Loucy (cell line): Measurements from ENCODE around the gene UQCR11.

Source experiments
- H2AFZ ChIP-seq: fragments of 200-600 bp; sonication (generic); 2 replicates; pipeline ENCODE4 v1.6.0; 2016; ENCODE audit warnings: antibody characterized with exemption, mild to moderate bottlenecking, low read length, moderate library complexity
- H3F3A ChIP-seq: fragments of 200-600 bp; 2 replicates; pipeline ENCODE4 v1.6.0; 2016; ENCODE audit warnings: antibody characterized with exemption, low read depth, mild to moderate bottlenecking
- H3K27me3 ChIP-seq: fragments of 200-600 bp; sonication (generic); 2 replicates; pipeline ENCODE4 v1.6.1; 2014; ENCODE audit warnings: low read length, mild to moderate bottlenecking; ENCODE audit not compliant: insufficient read depth, poor library complexity, severe bottlenecking
- H3K36me3 ChIP-seq: fragments of 200-600 bp; sonication (generic); 2 replicates; pipeline ENCODE4 v1.6.1; 2016; ENCODE audit warnings: low read length; ENCODE audit not compliant: insufficient read depth
- H3K4me1 ChIP-seq: fragments of 200-600 bp; sonication (generic); 2 replicates; pipeline ENCODE4 v1.5.1; 2014; ENCODE audit warnings: low read length, mild to moderate bottlenecking; ENCODE audit not compliant: insufficient read depth, poor library complexity, severe bottlenecking
- H3K4me2 ChIP-seq: fragments of 200-600 bp; sonication (generic); 2 replicates; pipeline ENCODE4 v1.6.0; 2014; ENCODE audit warnings: antibody characterized with exemption, low read length, low read depth, mild to moderate bottlenecking; ENCODE audit not compliant: poor library complexity, severe bottlenecking
- H3K4me3 ChIP-seq: fragments of 200-600 bp; sonication (generic); 2 replicates; pipeline ENCODE4 v1.5.1; 2014; ENCODE audit warnings: low read length, mild to moderate bottlenecking, mixed read lengths; ENCODE audit not compliant: poor library complexity, severe bottlenecking
- H3K79me2 ChIP-seq: fragments of 200-600 bp; sonication (generic); 2 replicates; pipeline ENCODE4 v1.6.1; 2014; ENCODE audit warnings: low read length; ENCODE audit not compliant: insufficient read depth
- H3K9ac ChIP-seq: fragments of 200-600 bp; sonication (generic); 2 replicates; pipeline ENCODE4 v1.6.0; 2014; ENCODE audit warnings: mild to moderate bottlenecking, low read depth, low read length, moderate library complexity; ENCODE audit not compliant: poor library complexity, severe bottlenecking
- H3K9me2 ChIP-seq: fragments of 200-600 bp; sonication (generic); replicated peaks from 2 replicates; pipeline ENCODE4 v1.6.1; 2016; ENCODE audit warnings: low read depth, low read length, mixed read lengths
- H3K9me3 ChIP-seq: fragments of 200-600 bp; sonication (generic); 2 replicates; pipeline ENCODE4 v1.6.1; 2014; ENCODE audit warnings: mild to moderate bottlenecking, antibody characterized with exemption, low read length, low read depth; ENCODE audit not compliant: insufficient read depth
- H4K20me1 ChIP-seq: fragments of 200-600 bp; sonication (generic); 2 replicates; pipeline ENCODE4 v1.6.0; 2014; ENCODE audit warnings: antibody characterized with exemption, low read length, mild to moderate bottlenecking; ENCODE audit not compliant: insufficient read depth, poor library complexity, severe bottlenecking
- CTCF ChIP-seq: fragments of 200-600 bp; sonication (generic); conservative IDR thresholded peaks from 2 replicates; pipeline ENCODE4 v1.5.1; 2014; ENCODE audit warnings: mild to moderate bottlenecking, antibody characterized with exemption, low read length
- EZH2phosphoT487 ChIP-seq: fragments of 200-600 bp; IDR thresholded peaks from 2 replicates; pipeline ENCODE4 v1.6.1; 2018; ENCODE audit warnings: antibody characterized with exemption, mild to moderate bottlenecking, moderate library complexity, borderline replicate concordance

Gene UQCR11

GRCh38 chr19:1551068-1552040 lies 53.9 kb downstream of the UQCR11 start:
- H4K20me1 ChIP-seq: no peaks in the 10 kb centered on the region
- H3K36me3 ChIP-seq: no peaks in the 10 kb centered on the region
- H3K9me2 ChIP-seq: no peaks in the 10 kb centered on the region
- no peaks in the 10 kb centered on the region for H3K9me3 ChIP-seq
- H3F3A ChIP-seq: no peaks in the 10 kb centered on the region
- no peaks in the 10 kb centered on the region for H3K4me1 ChIP-seq
- no peak overlapping the region for H3K4me3 ChIP-seq
- H3K79me2 ChIP-seq: no peaks in the 10 kb centered on the region
- no peak overlapping the region for H2AFZ ChIP-seq
- TF ChIP-seq EZH2phosphoT487 (no peak), CTCF (no peak)
- H3K27me3 ChIP-seq: no peaks in the 10 kb centered on the region
- H3K4me2 ChIP-seq: no peak overlapping the region
- no peak overlapping the region for H3K9ac ChIP-seq

GRCh38 chr19:1549332-1549945 lies 55.8 kb downstream of the UQCR11 start:
- Histone ChIP-seq H3K9me2 (no peaks in the 10 kb centered on the region), H3K4me2 (no peak overlapping the region), H3K27me3 (no peaks in the 10 kb centered on the region), H3K9ac (no peak overlapping the region), H3K79me2 (no peaks in the 10 kb centered on the region), H2AFZ (no peak overlapping the region), H3K4me1 (no peaks in the 10 kb centered on the region), H3K4me3 (no peak overlapping the region), H3F3A (no peaks in the 10 kb centered on the region), H4K20me1 (no peaks in the 10 kb centered on the region), H3K36me3 (no peaks in the 10 kb centered on the region), H3K9me3 (no peaks in the 10 kb centered on the region)
- no peak for TF ChIP-seq EZH2phosphoT487
- no peak for TF ChIP-seq CTCF
